Glutamatergic neuron (in vitro differentiated cells): Measurements from ENCODE around the gene IL9. TPM values are rescaled to one million over a fixed set of nuclear protein-coding genes. Genes with fewer than 3 reads are reported as not detected.

Experiments used
- DNase-seq: peaks from one replicate; pipeline ENCODE4 v3.0.0; 2022
- H3K27ac Mint-ChIP-seq: one replicate; pipeline ENCODE4 v1.8.0; 2020; ENCODE audit warnings: mild to moderate bottlenecking, mixed read lengths, inconsistent platforms; ENCODE audit not compliant: unreplicated experiment
- H3K27me3 Mint-ChIP-seq: one replicate; pipeline ENCODE4 v1.8.0; 2020; ENCODE audit warnings: mild to moderate bottlenecking, moderate library complexity, mixed read lengths, inconsistent platforms; ENCODE audit not compliant: unreplicated experiment
- H3K36me3 Mint-ChIP-seq: one replicate; pipeline ENCODE4 v1.8.0; 2020; ENCODE audit warnings: mild to moderate bottlenecking, mixed read lengths, inconsistent platforms; ENCODE audit not compliant: unreplicated experiment
- H3K4me1 Mint-ChIP-seq: one replicate; pipeline ENCODE4 v1.8.0; 2020; ENCODE audit warnings: mild to moderate bottlenecking, low read depth, mixed read lengths, inconsistent platforms; ENCODE audit not compliant: unreplicated experiment
- H3K4me3 Mint-ChIP-seq: one replicate; pipeline ENCODE4 v1.8.0; 2020; ENCODE audit warnings: mild to moderate bottlenecking, mixed read lengths, inconsistent platforms; ENCODE audit not compliant: unreplicated experiment
- H3K9me3 Mint-ChIP-seq: one replicate; pipeline ENCODE4 v1.8.0; 2020; ENCODE audit warnings: mild to moderate bottlenecking, moderate library complexity, mixed read lengths, inconsistent platforms; ENCODE audit not compliant: unreplicated experiment
- CTCF ChIP-seq: fragments of 200-600 bp; sonication (generic); IDR thresholded peaks from one replicate; pipeline ENCODE4 v1.5.0; 2021; ENCODE audit not compliant: partially characterized antibody, unreplicated experiment
- total RNA-seq: library from RNA; stranded (reverse); fragmentation: NEBNext Ultra II Directional; extraction: Animal tissue kit (Norgen Biotek cat#: 25700); gene quantifications from one replicate; pipeline ENCODE4 v1.2.1, GENCODE V29; 2021; ENCODE audit not compliant: unreplicated experiment

The IL9 gene
- total RNA-seq, 1 donor from 2014 or later, result not detected

DNA sequence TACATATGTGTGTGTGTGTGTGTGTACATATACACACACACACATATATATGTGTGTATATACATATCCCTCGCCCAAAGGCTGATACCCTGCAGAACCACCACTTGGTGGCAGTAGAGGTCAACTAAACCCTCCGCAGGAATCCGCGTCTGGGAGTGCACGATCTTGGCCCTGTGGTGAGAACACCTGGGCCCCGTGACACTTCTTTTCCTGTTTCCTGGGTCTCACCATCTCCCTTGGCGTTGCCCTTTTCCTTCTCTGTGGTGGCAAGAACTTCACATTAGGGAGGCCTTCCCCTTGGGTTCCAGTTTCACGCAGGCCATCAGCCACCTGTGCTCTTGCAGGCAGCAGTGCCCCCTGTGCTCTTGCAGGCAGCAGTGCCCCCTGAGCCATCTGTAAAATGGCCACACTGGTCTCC, 8.2 kb downstream of the IL9 start:
- Mint-ChIP-seq H3K9me3 (no peaks in the 10 kb centered on the region), H3K4me3 (no peak overlapping the region), H3K27me3 (peaks cover 4% of the 10 kb centered on the region), H3K36me3 (peaks cover 6% of the 10 kb centered on the region), H3K27ac (no peak overlapping the region), H3K4me1 (peaks cover 2% of the 10 kb centered on the region)
- peak; percentile 72 for DNase-seq
- peak; percentile 74 for TF ChIP-seq CTCF

GRCh38 chr5:135886136-135886535, 9.5 kb downstream of the IL9 start:
- Mint-ChIP-seq H3K27me3 (peaks cover 3% of the 10 kb centered on the region), H3K4me1 (peaks cover 2% of the 10 kb centered on the region), H3K27ac (no peak overlapping the region), H3K9me3 (no peaks in the 10 kb centered on the region), H3K4me3 (no peak overlapping the region), H3K36me3 (peaks cover 6% of the 10 kb centered on the region)
- no peak for DNase-seq
- no peak for TF ChIP-seq CTCF

GRCh38 chr5:135885031-135885430, 10.6 kb downstream of the IL9 start:
- no peak for TF ChIP-seq CTCF
- peaks cover 10% of the 10 kb centered on the region for H3K27me3 Mint-ChIP-seq
- peaks cover 6% of the 10 kb centered on the region for H3K36me3 Mint-ChIP-seq
- no peaks in the 10 kb centered on the region for H3K9me3 Mint-ChIP-seq
- no peak overlapping the region for H3K4me3 Mint-ChIP-seq
- H3K27ac Mint-ChIP-seq, result no peak overlapping the region
- H3K4me1 Mint-ChIP-seq, result peaks cover 8% of the 10 kb centered on the region
- no peak for DNase-seq

DNA sequence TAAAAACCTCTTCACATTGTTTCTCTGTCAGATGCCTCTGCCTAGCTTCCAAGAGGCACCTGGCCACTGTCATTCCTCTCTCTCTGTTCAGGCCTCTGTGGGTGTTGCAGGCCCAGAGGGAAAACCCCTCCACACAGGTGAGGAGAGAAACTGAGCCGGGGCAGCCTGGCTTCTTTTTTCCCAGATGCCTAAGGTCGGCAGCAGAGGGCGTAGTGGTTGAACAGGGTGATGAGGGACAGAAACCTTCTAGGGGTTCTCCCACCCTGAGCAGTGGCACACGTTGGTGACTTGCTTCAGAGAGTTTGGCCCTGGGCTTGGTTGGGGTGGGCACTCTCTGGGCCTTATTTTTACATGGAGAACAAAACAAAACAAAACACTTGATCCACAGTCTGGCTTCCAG, 12.2 kb downstream of the IL9 start:
- Mint-ChIP-seq H3K27me3 (peaks cover 10% of the 10 kb centered on the region), H3K36me3 (peaks cover 6% of the 10 kb centered on the region), H3K27ac (no peak overlapping the region), H3K4me3 (no peak overlapping the region), H3K4me1 (peaks cover 16% of the 10 kb centered on the region), H3K9me3 (peaks cover 4% of the 10 kb centered on the region)
- no peak for TF ChIP-seq CTCF
- DNase-seq, result no peak

GRCh38 chr5:135883026-135883425, 12.6 kb downstream of the IL9 start:
- TF ChIP-seq CTCF, result no peak
- DNase-seq, result no peak
- Mint-ChIP-seq H3K4me1 (peaks cover 16% of the 10 kb centered on the region), H3K4me3 (no peak overlapping the region), H3K9me3 (peaks cover 4% of the 10 kb centered on the region), H3K36me3 (peaks cover 6% of the 10 kb centered on the region), H3K27me3 (peaks cover 11% of the 10 kb centered on the region), H3K27ac (no peak overlapping the region)
